Activated CD4-positive, alpha-beta memory T cell treated with anti-CD3 and anti-CD28 coated beads, Interleukin-2, amount 10 ng/mL, durations not matched to agents 7 days and 5 days (primary cell): ENCODE results near the gene GPR32. TPM values are rescaled to one million over a fixed set of nuclear protein-coding genes. Genes with fewer than 3 reads are reported as not detected.

Source experiments
- CTCF ChIA-PET: fragments of 350-600 bp; sonication (Branson Sonifier 250); formaldehyde crosslinking; loops from one replicate; lab custom pipeline; 2021; ENCODE audit warnings: antibody characterized with exemption, inconsistent platforms; lab: Charles Lee
- POLR2A ChIA-PET: fragments of 350-600 bp; sonication (Branson Sonifier 250); formaldehyde crosslinking; loops from one replicate; lab custom pipeline; 2021; ENCODE audit warnings: antibody characterized with exemption; lab: Charles Lee
- DNase-seq: peaks from one replicate; pipeline ENCODE4 v3.0.0-alpha.2; 2020
- H3K27ac Mint-ChIP-seq: one replicate; pipeline ENCODE4 v1.8.0; 2021; ENCODE audit warnings: mild to moderate bottlenecking, mixed read lengths
- H3K27me3 Mint-ChIP-seq: one replicate; pipeline ENCODE4 v1.8.0; 2021; ENCODE audit warnings: mixed read lengths
- H3K36me3 Mint-ChIP-seq: one replicate; pipeline ENCODE4 v1.8.0; 2021; ENCODE audit warnings: low read depth, mixed read lengths
- H3K4me1 Mint-ChIP-seq: one replicate; pipeline ENCODE4 v1.8.0; 2021; ENCODE audit warnings: mixed read lengths
- H3K4me3 Mint-ChIP-seq: one replicate; pipeline ENCODE4 v1.8.0; 2021; ENCODE audit warnings: mild to moderate bottlenecking, mixed read lengths
- H3K9me3 Mint-ChIP-seq: one replicate; pipeline ENCODE4 v1.8.0; 2021; ENCODE audit warnings: mixed read lengths
- total RNA-seq, 2 experiments: library from RNA; stranded (reverse); gene quantifications; one replicate each; pipeline ENCODE4 v1.2.3, GENCODE V29; 2021

GPR32 gene
- total RNA-seq, 2 experiments from 2014 or later = not detected

- CTCF ChIA-PET = interaction anchor here (0.7 kb wide), 1 partner anchor 212 kb away, joined by 3 read pairs; no protein-coding TSS in a partner anchor
- POLR2A ChIA-PET = interaction anchor here (0.7 to 1.8 kb wide), 3 partner anchors 15 to 20 kb away, joined by 3 to 8 read pairs (median 7); no protein-coding TSS in a partner anchor
- H3K4me1 Mint-ChIP-seq = peaks cover 43% of the 10 kb centered on the region
- H3K9me3 Mint-ChIP-seq = peaks cover under 1% of the 10 kb centered on the region
- H3K27me3 Mint-ChIP-seq = peaks cover 34% of the 10 kb centered on the region
- peak overlapping the region; percentile 26 for H3K4me3 Mint-ChIP-seq
- no peak overlapping the region for H3K27ac Mint-ChIP-seq
- H3K36me3 Mint-ChIP-seq = no peaks in the 10 kb centered on the region
- DNase-seq = no peak
Measured at GRCh38 chr19:50820086-50820485, 49.8 kb downstream of the GPR32 start.

- Mint-ChIP-seq H3K36me3 (no peaks in the 10 kb centered on the region), H3K27me3 (peaks cover 33% of the 10 kb centered on the region), H3K27ac (no peak overlapping the region), H3K9me3 (no peaks in the 10 kb centered on the region), H3K4me1 (peaks cover 43% of the 10 kb centered on the region), H3K4me3 (peak overlapping the region; percentile 26)
- DNase-seq = no peak
- POLR2A ChIA-PET = interaction anchor here (0.7 to 1.8 kb wide), 3 partner anchors 16 to 20 kb away, joined by 3 to 8 read pairs (median 7); no protein-coding TSS in a partner anchor
- CTCF ChIA-PET = interaction anchor here (0.7 kb wide), 1 partner anchor 213 kb away, joined by 3 read pairs; no protein-coding TSS in a partner anchor
Measured at GRCh38 chr19:50820549-50821247, 50.4 kb downstream of the GPR32 start.

DNA sequence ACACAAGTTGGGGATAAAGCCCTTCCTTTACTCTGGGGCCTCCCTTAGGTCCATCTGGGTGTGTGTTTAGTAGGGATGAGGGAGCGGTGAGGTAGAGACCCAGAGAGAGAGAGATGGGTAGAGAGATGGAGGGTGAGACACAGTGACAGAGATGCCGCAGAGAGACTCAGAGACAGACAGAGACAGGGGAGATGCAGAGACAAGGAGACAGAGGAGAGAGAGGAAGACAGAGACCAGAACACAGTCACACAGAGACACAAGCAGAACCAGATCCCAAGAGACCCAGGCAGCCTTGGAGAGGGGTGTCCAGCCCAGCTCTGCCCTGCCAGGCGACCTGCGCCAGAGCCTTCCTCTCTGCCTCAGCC is 51.0 kb downstream of the GPR32 start:
- Mint-ChIP-seq H3K27ac (no peak overlapping the region), H3K27me3 (peaks cover 37% of the 10 kb centered on the region), H3K9me3 (no peaks in the 10 kb centered on the region), H3K4me3 (no peak overlapping the region), H3K4me1 (peaks cover 43% of the 10 kb centered on the region), H3K36me3 (no peaks in the 10 kb centered on the region)
- ChIA-PET POLR2A (interaction anchor here (1.8 kb wide), 1 partner anchor 18 kb away, joined by 8 read pairs; no protein-coding TSS in a partner anchor), CTCF (no interaction called here)
- no peak for DNase-seq

Other genes with a start within 250 kb of the GPR32 start
- not detected for gene LRRC4B, start 202.0 kb upstream of the GPR32 start, total RNA-seq
- gene SYT3, start 130.6 kb upstream of the GPR32 start, total RNA-seq = not detected
- not detected for gene C19orf81, start 121.0 kb upstream of the GPR32 start, total RNA-seq
- gene SHANK1, start 50.7 kb upstream of the GPR32 start, total RNA-seq = not detected
- under 1 TPM; 0.43 to 0.65 TPM for gene CLEC11A, start 47.1 kb upstream of the GPR32 start, total RNA-seq
- not detected for gene ACP4, start 20.0 kb downstream of the GPR32 start, total RNA-seq
- gene KLK1, start 53.3 kb downstream of the GPR32 start, total RNA-seq = 1 to 10 TPM; 2.2 to 2.6 TPM
- not detected for gene KLK15, start 63.1 kb downstream of the GPR32 start, total RNA-seq
- gene KLK3, start 84.5 kb downstream of the GPR32 start, total RNA-seq = not detected
- under 1 TPM in 1 of 2 experiments, not detected in 1; 0.35 TPM for gene KLK2, start 103.0 kb downstream of the GPR32 start, total RNA-seq
- not detected for gene KLK4, start 140.9 kb downstream of the GPR32 start, total RNA-seq
- not detected for gene KLK5, start 182.6 kb downstream of the GPR32 start, total RNA-seq
- gene KLK6, start 199.1 kb downstream of the GPR32 start, total RNA-seq = not detected
- gene KLK7, start 213.5 kb downstream of the GPR32 start, total RNA-seq = not detected
- not detected for gene KLK8, start 231.1 kb downstream of the GPR32 start, total RNA-seq
- gene KLK10, start 249.2 kb downstream of the GPR32 start, total RNA-seq = not detected